WTC11 (cell line): ENCODE results near the gene NRN1. TPM values are rescaled to one million over a fixed set of nuclear protein-coding genes. Genes with fewer than 3 reads are reported as not detected.
A peak's percentile ranks its signal among the peaks of the same experiment; 100 is the strongest.

ENCODE experiments used
- ATAC-seq: fragments of 200-7000 bp; cut with Tn5 transposase; 2 replicates; pipeline ENCODE4 v1.10.0; 2021; ENCODE audit warnings: mild to moderate bottlenecking, moderate library complexity
- CTCF ChIA-PET: fragments of 300-600 bp; sonication (Branson Sonifier 250); formaldehyde crosslinking; loops from one replicate; lab custom pipeline; 2021; ENCODE audit warnings: antibody characterized with exemption; lab: Charles Lee
- POLR2A ChIA-PET: fragments of 350-600 bp; sonication (Branson Sonifier 250); formaldehyde crosslinking; loops from one replicate; lab custom pipeline; 2021; ENCODE audit warnings: antibody characterized with exemption; lab: Charles Lee
- DNase-seq: peaks from one replicate; pipeline ENCODE4 v3.0.0; 2021; ENCODE audit warnings: low spot score
- H3K27ac Mint-ChIP-seq: 2 replicates; pipeline ENCODE4 v1.8.0; 2021; ENCODE audit warnings: mixed read lengths
- H3K27me3 Mint-ChIP-seq: 2 replicates; pipeline ENCODE4 v1.8.0; 2021; ENCODE audit warnings: low read depth, mild to moderate bottlenecking, moderate library complexity, mixed read lengths
- H3K36me3 Mint-ChIP-seq: 2 replicates; pipeline ENCODE4 v1.8.0; 2021; ENCODE audit warnings: mixed read lengths
- H3K4me1 Mint-ChIP-seq: 2 replicates; pipeline ENCODE4 v1.8.0; 2022; ENCODE audit warnings: mixed read lengths
- H3K4me3 Mint-ChIP-seq: 2 replicates; pipeline ENCODE4 v1.8.0; 2021; ENCODE audit warnings: mild to moderate bottlenecking, moderate library complexity, mixed read lengths
- H3K9me3 Mint-ChIP-seq: 2 replicates; pipeline ENCODE4 v1.8.0; 2021; ENCODE audit warnings: mixed read lengths
- ATF6 ChIP-seq: sonication (generic); formaldehyde crosslinking; IDR thresholded peaks from 2 replicates; pipeline ENCODE4 v1.8.1; 2023; ENCODE audit warnings: mild to moderate bottlenecking, missing genetic modification reagents
- HMGA2 ChIP-seq: fragments of 250-450 bp; sonication (Bioruptor Pico); IDR thresholded peaks from 2 replicates; pipeline ENCODE4 v1.4.0; 2021; ENCODE audit warnings: mild to moderate bottlenecking, moderate library complexity
- RORB ChIP-seq: fragments of 250-450 bp; sonication (Bioruptor Pico); IDR thresholded peaks from 2 replicates; pipeline ENCODE4 v1.9.0; 2021; ENCODE audit warnings: mild to moderate bottlenecking
- SMAD4 ChIP-seq: sonication (generic); formaldehyde crosslinking; IDR thresholded peaks from 2 replicates; pipeline ENCODE4 v1.8.0; 2022; ENCODE audit warnings: mild to moderate bottlenecking, missing genetic modification reagents
- USF1 ChIP-seq: sonication (generic); formaldehyde crosslinking; IDR thresholded peaks from 2 replicates; pipeline ENCODE4 v1.8.0; 2022; ENCODE audit warnings: mild to moderate bottlenecking, missing genetic modification reagents
- ZNF138 ChIP-seq: sonication (generic); formaldehyde crosslinking; conservative IDR thresholded peaks from 2 replicates; pipeline ENCODE4 v1.8.1; 2022; ENCODE audit warnings: mild to moderate bottlenecking, moderate library complexity, missing genetic modification reagents
- ZNF317 ChIP-seq: sonication (generic); formaldehyde crosslinking; IDR thresholded peaks from 2 replicates; pipeline ENCODE4 v1.8.1; 2023; ENCODE audit warnings: low read depth, mild to moderate bottlenecking, moderate library complexity, missing genetic modification reagents, borderline replicate concordance
- ZNF532 ChIP-seq: fragments of 250-450 bp; sonication (Bioruptor Pico); IDR thresholded peaks from 2 replicates; pipeline ENCODE4 v1.9.0; 2021; ENCODE audit warnings: mild to moderate bottlenecking, borderline replicate concordance
- ZNF671 ChIP-seq: fragments of 250-450 bp; sonication (Bioruptor Pico); IDR thresholded peaks from 2 replicates; pipeline ENCODE4 v1.8.0; 2021; ENCODE audit warnings: mild to moderate bottlenecking
- total RNA-seq: library from RNA; stranded (reverse); gene quantifications from 3 replicates; pipeline ENCODE4 v1.2.3, GENCODE V29; 2021
- TF ChIP-seq, protein P1 (sequence below): fragments of 250-450 bp; sonication (Bioruptor Pico); conservative IDR thresholded peaks from 2 replicates; pipeline ENCODE4 v1.9.0; 2021; ENCODE audit warnings: mild to moderate bottlenecking
- TF ChIP-seq, protein P2 (sequence below): fragments of 200-600 bp; IDR thresholded peaks from 2 replicates; pipeline ENCODE4 v1.8.0; 2022; ENCODE audit warnings: antibody characterized with exemption
- TF ChIP-seq, protein P3 (sequence below): fragments of 250-450 bp; sonication (Bioruptor Pico); IDR thresholded peaks from 2 replicates; pipeline ENCODE4 v1.9.0; 2021; ENCODE audit warnings: mild to moderate bottlenecking

The NRN1 gene
- total RNA-seq, 1 experiment from 2014 or later = 0.66 TPM

DNA sequence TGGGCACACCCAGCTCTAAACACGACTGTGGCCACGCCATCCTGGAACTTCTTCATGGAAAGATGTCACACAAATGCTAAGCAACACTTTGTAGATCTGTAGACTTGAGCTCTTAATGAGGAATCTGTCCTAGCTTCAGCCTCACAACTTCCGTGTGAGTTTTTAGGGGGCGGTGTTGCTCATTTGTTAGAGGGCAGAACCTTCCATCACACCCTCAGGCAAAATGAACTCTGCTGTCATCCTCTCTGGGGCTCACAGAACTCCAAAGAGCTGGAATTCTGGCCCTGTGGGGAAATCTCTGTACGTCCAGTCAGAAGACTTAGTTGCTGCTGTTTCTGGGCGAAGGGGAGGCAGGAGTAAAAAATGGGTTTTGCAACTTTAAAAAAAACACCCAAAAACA is 49.8 kb downstream of the NRN1 start:
- Mint-ChIP-seq H3K9me3 (no peaks in the 10 kb centered on the region), H3K36me3 (no peaks in the 10 kb centered on the region), H3K4me3 (no peak overlapping the region), H3K27me3 (peaks cover 5% of the 10 kb centered on the region), H3K27ac (no peak overlapping the region), H3K4me1 (peaks cover 13% of the 10 kb centered on the region)
- ATAC-seq = peak; percentile 66
- TF ChIP-seq HMGA2 (CRISPR knock-in tag) = no peak
- TF ChIP-seq ZNF317 = peak; percentile 92
- TF ChIP-seq USF1 (CRISPR knock-in tag) = no peak
- ChIA-PET POLR2A (no interaction called here), CTCF (interaction anchor here (0.6 to 1.6 kb wide), 13 partner anchors 8 to 238 kb away, joined by 3 to 8 read pairs (median 4); no protein-coding TSS in a partner anchor)
- DNase-seq = no peak

GRCh38 chr6:5950361-5950785 is 56.4 kb downstream of the NRN1 start:
- Mint-ChIP-seq H3K4me1 (no peaks in the 10 kb centered on the region), H3K9me3 (peaks cover 3% of the 10 kb centered on the region; the same call in 1 of the 2 replicates), H3K27me3 (peaks cover 10% of the 10 kb centered on the region), H3K36me3 (no peaks in the 10 kb centered on the region), H3K4me3 (no peak overlapping the region), H3K27ac (no peak overlapping the region)
- POLR2A ChIA-PET = no interaction called here
- ATAC-seq (peak; percentile 96), DNase-seq (peak; percentile 66)
- no peak for TF ChIP-seq ZNF532 (CRISPR knock-in tag)
- TF ChIP-seq, protein P1, sequence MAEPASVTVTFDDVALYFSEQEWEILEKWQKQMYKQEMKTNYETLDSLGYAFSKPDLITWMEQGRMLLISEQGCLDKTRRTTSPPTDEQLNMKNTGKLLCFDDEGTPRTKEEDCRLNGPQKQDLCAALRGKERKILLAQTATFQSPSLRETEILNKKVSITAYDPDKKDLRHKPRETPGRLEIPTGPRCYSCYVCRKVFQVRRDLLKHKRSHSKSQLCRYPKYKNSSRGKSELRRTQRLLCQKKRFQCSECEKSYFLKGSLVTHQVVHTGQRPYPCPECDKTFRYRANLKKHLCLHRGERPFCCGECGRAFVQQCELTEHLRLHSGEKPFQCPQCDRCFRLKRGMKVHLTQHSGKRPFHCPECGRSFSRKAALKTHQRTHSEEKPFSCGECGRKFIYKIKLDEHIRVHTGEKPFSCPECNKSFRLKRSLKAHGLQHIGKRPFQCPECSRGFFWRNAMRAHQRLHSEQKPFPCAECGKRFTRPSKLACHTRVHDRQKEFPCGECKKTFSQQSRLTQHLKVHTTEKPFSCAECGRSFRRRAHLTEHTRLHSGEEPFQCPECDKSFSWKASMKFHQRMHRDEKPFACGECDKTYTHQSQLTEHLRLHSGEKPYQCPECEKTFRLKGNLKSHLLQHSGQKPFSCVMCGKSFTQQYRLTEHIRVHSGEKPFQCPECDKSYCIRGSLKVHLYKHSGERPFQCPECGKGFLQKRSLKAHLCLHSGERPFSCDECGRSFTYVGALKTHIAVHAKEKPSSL (CRISPR knock-in tag) = no peak
- no peak for TF ChIP-seq SMAD4
- TF ChIP-seq, protein P2, sequence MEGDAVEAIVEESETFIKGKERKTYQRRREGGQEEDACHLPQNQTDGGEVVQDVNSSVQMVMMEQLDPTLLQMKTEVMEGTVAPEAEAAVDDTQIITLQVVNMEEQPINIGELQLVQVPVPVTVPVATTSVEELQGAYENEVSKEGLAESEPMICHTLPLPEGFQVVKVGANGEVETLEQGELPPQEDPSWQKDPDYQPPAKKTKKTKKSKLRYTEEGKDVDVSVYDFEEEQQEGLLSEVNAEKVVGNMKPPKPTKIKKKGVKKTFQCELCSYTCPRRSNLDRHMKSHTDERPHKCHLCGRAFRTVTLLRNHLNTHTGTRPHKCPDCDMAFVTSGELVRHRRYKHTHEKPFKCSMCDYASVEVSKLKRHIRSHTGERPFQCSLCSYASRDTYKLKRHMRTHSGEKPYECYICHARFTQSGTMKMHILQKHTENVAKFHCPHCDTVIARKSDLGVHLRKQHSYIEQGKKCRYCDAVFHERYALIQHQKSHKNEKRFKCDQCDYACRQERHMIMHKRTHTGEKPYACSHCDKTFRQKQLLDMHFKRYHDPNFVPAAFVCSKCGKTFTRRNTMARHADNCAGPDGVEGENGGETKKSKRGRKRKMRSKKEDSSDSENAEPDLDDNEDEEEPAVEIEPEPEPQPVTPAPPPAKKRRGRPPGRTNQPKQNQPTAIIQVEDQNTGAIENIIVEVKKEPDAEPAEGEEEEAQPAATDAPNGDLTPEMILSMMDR = peak; percentile 75
- TF ChIP-seq RORB (CRISPR knock-in tag) = no peak
- no peak for TF ChIP-seq ATF6 (CRISPR knock-in tag)
- TF ChIP-seq ZNF671 (CRISPR knock-in tag) = no peak
- TF ChIP-seq ZNF138 (CRISPR knock-in tag) = no peak
- TF ChIP-seq, protein P3, sequence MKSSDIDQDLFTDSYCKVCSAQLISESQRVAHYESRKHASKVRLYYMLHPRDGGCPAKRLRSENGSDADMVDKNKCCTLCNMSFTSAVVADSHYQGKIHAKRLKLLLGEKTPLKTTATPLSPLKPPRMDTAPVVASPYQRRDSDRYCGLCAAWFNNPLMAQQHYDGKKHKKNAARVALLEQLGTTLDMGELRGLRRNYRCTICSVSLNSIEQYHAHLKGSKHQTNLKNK (CRISPR knock-in tag) = no peak
- CTCF ChIA-PET = no interaction called here
